NCI-H1694 (cell line): ENCODE results near the gene ZNF563.

Source experiments
- DNase-seq: peaks from one replicate; lab custom pipeline; 2025; lab: John Stamatoyannopoulos, UW

Gene ZNF563

GRCh38 chr19:12294249-12295158, 38.9 kb downstream of the ZNF563 start, which contains the start of gene ZNF44:
Gene ZNF44 (minus strand): TSS chr19:12294883. CDS start chr19:12294694, 189 bp downstream.
- no peak for DNase-seq

GRCh38 chr19:12293777-12294248, 39.6 kb downstream of the ZNF563 start:
- DNase-seq: no peak

GRCh38 chr19:12289790-12290065, 43.7 kb downstream of the ZNF563 start:
- DNase-seq: no peak

GRCh38 chr19:12287958-12288500, 45.4 kb downstream of the ZNF563 start:
- DNase-seq: no peak

GRCh38 chr19:12284631-12285030, 48.8 kb downstream of the ZNF563 start:
- no peak for DNase-seq

- DNase-seq: no peak
These were observed 49.2 kb downstream of the ZNF563 start for GRCh38 chr19:12284226-12284625.

- DNase-seq: no peak
These were observed 54.7 kb downstream of the ZNF563 start for GRCh38 chr19:12278713-12279112.

GRCh38 chr19:12272980-12273901, 60.2 kb downstream of the ZNF563 start:
- DNase-seq: no peak

- DNase-seq: no peak
These were observed 61.0 kb downstream of the ZNF563 start for GRCh38 chr19:12272386-12272785.

GRCh38 chr19:12270854-12271253, 62.6 kb downstream of the ZNF563 start:
- DNase-seq: no peak
